H9 (cell line): ENCODE measurements around the gene SORCS2. TPM values are rescaled to one million over a fixed set of nuclear protein-coding genes. Genes with fewer than 3 reads are reported as not detected.
A peak's percentile ranks its signal among the peaks of the same experiment; 100 is the strongest.

Experiments
- DNase-seq: peaks from one replicate; pipeline ENCODE4 v3.0.0-alpha.2; 2017
- H2AFZ ChIP-seq: one replicate; pipeline ENCODE4 v1.6.1; 2013; ENCODE audit warnings: mild to moderate bottlenecking, low read length, control low read depth, moderate library complexity
- H2AK5ac ChIP-seq: 2 replicates; pipeline ENCODE4 v1.6.1; 2013; ENCODE audit warnings: low read length, control low read depth, mixed read lengths; ENCODE audit not compliant: insufficient read length
- H2BK120ac ChIP-seq: one replicate; pipeline ENCODE4 v1.6.1; 2013; ENCODE audit warnings: low read depth, mild to moderate bottlenecking, low read length, control low read depth, inconsistent platforms; ENCODE audit not compliant: poor library complexity, severe bottlenecking
- H2BK12ac ChIP-seq: 2 replicates; pipeline ENCODE4 v1.6.1; 2013; ENCODE audit warnings: low read length, control low read depth, mixed read lengths, low read depth; ENCODE audit not compliant: insufficient read length
- H2BK15ac ChIP-seq: 2 replicates; pipeline ENCODE4 v1.6.1; 2013; ENCODE audit warnings: low read depth, low read length, control low read depth
- H2BK20ac ChIP-seq: one replicate; pipeline ENCODE4 v1.6.1; 2013; ENCODE audit warnings: low read depth, mild to moderate bottlenecking, low read length, control low read depth, inconsistent platforms; ENCODE audit not compliant: poor library complexity, severe bottlenecking
- H2BK5ac ChIP-seq: 2 replicates; pipeline ENCODE4 v1.6.1; 2013; ENCODE audit warnings: low read length, control low read depth, mixed read lengths; ENCODE audit not compliant: insufficient read length
- H3K14ac ChIP-seq: 2 replicates; pipeline ENCODE4 v1.6.1; 2013; ENCODE audit warnings: low read length, control low read depth; ENCODE audit not compliant: insufficient read depth
- H3K18ac ChIP-seq: 2 replicates; pipeline ENCODE4 v1.6.1; 2013; ENCODE audit warnings: low read depth, mild to moderate bottlenecking, mixed read lengths, low read length, control low read depth; ENCODE audit not compliant: insufficient read length
- H3K23ac ChIP-seq: 2 replicates; pipeline ENCODE4 v1.6.1; 2013; ENCODE audit warnings: low read length, control low read depth, mixed read lengths, low read depth; ENCODE audit not compliant: insufficient read length
- H3K23me2 ChIP-seq: 2 replicates; pipeline ENCODE4 v1.6.1; 2013; ENCODE audit warnings: low read depth, mild to moderate bottlenecking, mixed read lengths, low read length, control low read depth; ENCODE audit not compliant: insufficient read length, poor library complexity, severe bottlenecking
- H3K27ac ChIP-seq: 2 replicates; pipeline ENCODE4 v1.5.1; 2013; ENCODE audit warnings: low read length, control low read depth, mixed read lengths, low read depth; ENCODE audit not compliant: insufficient read length
- H3K27me3 ChIP-seq: 2 replicates; pipeline ENCODE4 v1.6.1; 2013; ENCODE audit warnings: low read length, control low read depth, inconsistent platforms; ENCODE audit not compliant: insufficient read depth
- H3K4ac ChIP-seq: 2 replicates; pipeline ENCODE4 v1.6.1; 2013; ENCODE audit warnings: low read depth, mild to moderate bottlenecking, control low read depth, inconsistent platforms, low read length, moderate library complexity
- H3K4me1 ChIP-seq: 2 replicates; pipeline ENCODE4 v1.6.1; 2013; ENCODE audit warnings: low read length, control low read depth, inconsistent platforms; ENCODE audit not compliant: insufficient read depth
- H3K4me2 ChIP-seq: 2 replicates; pipeline ENCODE4 v1.6.1; 2013; ENCODE audit warnings: low read length, control low read depth, mixed read lengths; ENCODE audit not compliant: insufficient read length, insufficient read depth
- H3K56ac ChIP-seq: 2 replicates; pipeline ENCODE4 v1.6.1; 2013; ENCODE audit warnings: low read depth, mild to moderate bottlenecking, mixed read lengths, low read length, control low read depth; ENCODE audit not compliant: insufficient read length
- H3K79me1 ChIP-seq: 2 replicates; pipeline ENCODE4 v1.6.1; 2013; ENCODE audit warnings: low read depth, mild to moderate bottlenecking, moderate library complexity, low read length, control low read depth, inconsistent platforms; ENCODE audit not compliant: insufficient read depth, poor library complexity, severe bottlenecking
- H3K79me2 ChIP-seq: 2 replicates; pipeline ENCODE4 v1.6.1; 2013; ENCODE audit warnings: low read length, control low read depth, inconsistent platforms; ENCODE audit not compliant: insufficient read depth
- H3K9ac ChIP-seq: 2 replicates; pipeline ENCODE4 v1.6.1; 2013; ENCODE audit warnings: low read length, control low read depth, mixed read lengths; ENCODE audit not compliant: insufficient read length; ENCODE audit errors: extremely low read depth
- H3K9me3 ChIP-seq: one replicate; pipeline ENCODE4 v1.6.1; 2013; ENCODE audit warnings: low read depth, low read length, inconsistent platforms; ENCODE audit not compliant: control insufficient read depth
- H3T11ph ChIP-seq: one replicate; pipeline ENCODE4 v1.6.1; 2013; ENCODE audit warnings: mild to moderate bottlenecking, low read length, control low read depth, inconsistent platforms
- H4K20me1 ChIP-seq: one replicate; pipeline ENCODE4 v1.6.1; 2013; ENCODE audit not compliant: control insufficient read depth, insufficient read length, insufficient read depth
- H4K5ac ChIP-seq: 2 replicates; pipeline ENCODE4 v1.6.1; 2013; ENCODE audit warnings: low read depth, mild to moderate bottlenecking, mixed read lengths, low read length, control low read depth; ENCODE audit not compliant: insufficient read length
- H4K8ac ChIP-seq: replicated peaks from 2 replicates; pipeline ENCODE4 v1.6.1; 2013; ENCODE audit warnings: low read length, control low read depth, mixed read lengths, low read depth; ENCODE audit not compliant: insufficient read length
- H4K91ac ChIP-seq: 2 replicates; pipeline ENCODE4 v1.6.1; 2013; ENCODE audit warnings: low read depth, mild to moderate bottlenecking, moderate library complexity, mixed read lengths, low read length, control low read depth; ENCODE audit not compliant: insufficient read length
- H3K27ac Mint-ChIP-seq, 3 experiments: 2 replicates in 2 of 3; 3 replicates in 1 of 3; pipeline ENCODE4 v1.8.0; 2020 to 2021; ENCODE audit warnings: mixed read lengths in 3 of 3, mild to moderate bottlenecking in 1 of 3, moderate library complexity in 1 of 3
- H3K27me3 Mint-ChIP-seq: 2 replicates; pipeline ENCODE4 v1.8.0; 2021; ENCODE audit warnings: low read depth, mild to moderate bottlenecking, moderate library complexity, mixed read lengths
- H3K36me3 Mint-ChIP-seq, 3 experiments: 2 replicates in 2 of 3; 3 replicates in 1 of 3; pipeline ENCODE4 v1.8.0; 2020 to 2021; ENCODE audit warnings: low read depth in 3 of 3, mixed read lengths in 3 of 3; ENCODE audit not compliant: insufficient read depth in 1 of 3
- H3K4me1 Mint-ChIP-seq, 2 experiments: 2 replicates each; pipeline ENCODE4 v1.8.0; 2020; ENCODE audit warnings: mixed read lengths in 2 of 2
- H3K4me3 Mint-ChIP-seq, 2 experiments: 2 replicates in 1 of 2; 3 replicates in 1 of 2; pipeline ENCODE4 v1.8.0; 2020 to 2021; ENCODE audit warnings: mild to moderate bottlenecking in 2 of 2, mixed read lengths in 2 of 2, moderate library complexity in 1 of 2
- H3K9me3 Mint-ChIP-seq, 2 experiments: 2 replicates in 1 of 2; 3 replicates in 1 of 2; pipeline ENCODE4 v1.8.0; 2020; ENCODE audit warnings: mild to moderate bottlenecking in 2 of 2, mixed read lengths in 2 of 2, moderate library complexity in 1 of 2
- WGBS: extraction: QIAGEN DNeasy Blood & Tissue Kit; methylation state at CpG from one replicate; pipeline ENCODE4 v1.1.7; 2013; ENCODE audit warnings: missing lambda C conversion rate, low lambda C conversion rate, mixed read lengths; ENCODE audit not compliant: insufficient read length; ENCODE audit errors: extremely low coverage; 5-methylcytosine and 5-hydroxymethylcytosine counted together
- total RNA-seq: library from RNA; stranded (reverse); gene quantifications from 2 replicates; pipeline ENCODE4 v1.2.1, GENCODE V29; 2021
- TF ChIP-seq, protein P1 (sequence below): fragments of 200-600 bp; sonication (generic); conservative IDR thresholded peaks from 3 replicates; pipeline ENCODE4 v1.8.0; 2021; ENCODE audit warnings: antibody characterized with exemption, mild to moderate bottlenecking

The SORCS2 gene
- total RNA-seq, 1 experiment from 2014 or later = 0.57 TPM

DNA sequence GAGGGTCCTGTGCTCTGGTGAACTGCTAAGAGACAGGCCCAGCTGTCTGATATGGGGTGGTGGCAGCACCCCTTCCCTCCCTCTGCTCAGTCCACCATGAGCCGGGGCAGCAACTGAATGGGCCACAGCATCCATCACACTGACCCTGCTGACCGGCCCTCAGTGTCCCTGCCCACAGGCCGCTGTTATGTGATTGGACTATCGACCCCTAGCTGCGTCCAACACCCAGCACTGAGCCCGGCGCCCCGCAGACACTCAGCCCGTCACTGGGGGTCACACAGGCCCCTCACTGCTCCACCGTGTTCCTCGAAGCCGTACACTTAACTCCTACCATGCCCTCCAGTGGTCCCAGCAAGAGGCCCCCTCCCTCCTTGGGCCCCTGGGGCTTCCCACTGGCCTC lies 331.2 kb downstream of the SORCS2 start:
- H3K9ac ChIP-seq = no peak overlapping the region
- WGBS = no CpG with 5 or more reads among the region's 12 CpGs
- H4K91ac ChIP-seq = no peak overlapping the region
- no peak overlapping the region for H2AK5ac ChIP-seq
- Mint-ChIP-seq H3K36me3 (no peaks in the 10 kb centered on the region), H3K27ac (peak overlapping the region in 1 of 3 experiments; percentile 65; a peak in 1 of 7 replicates), H3K27me3 (peaks cover 12% of the 10 kb centered on the region), H3K4me1 (peaks cover 13 to 29% of the 10 kb centered on the region in 2 experiments), H3K4me3 (no peak overlapping the region), H3K9me3 (no peaks in the 10 kb centered on the region)
- H3K27me3 ChIP-seq = no peaks in the 10 kb centered on the region
- no peaks in the 10 kb centered on the region for H4K20me1 ChIP-seq
- no peak overlapping the region for H2BK20ac ChIP-seq
- H4K5ac ChIP-seq = no peak overlapping the region
- H3K23me2 ChIP-seq = no peaks in the 10 kb centered on the region
- no peak overlapping the region for H4K8ac ChIP-seq
- TF ChIP-seq, protein P1, sequence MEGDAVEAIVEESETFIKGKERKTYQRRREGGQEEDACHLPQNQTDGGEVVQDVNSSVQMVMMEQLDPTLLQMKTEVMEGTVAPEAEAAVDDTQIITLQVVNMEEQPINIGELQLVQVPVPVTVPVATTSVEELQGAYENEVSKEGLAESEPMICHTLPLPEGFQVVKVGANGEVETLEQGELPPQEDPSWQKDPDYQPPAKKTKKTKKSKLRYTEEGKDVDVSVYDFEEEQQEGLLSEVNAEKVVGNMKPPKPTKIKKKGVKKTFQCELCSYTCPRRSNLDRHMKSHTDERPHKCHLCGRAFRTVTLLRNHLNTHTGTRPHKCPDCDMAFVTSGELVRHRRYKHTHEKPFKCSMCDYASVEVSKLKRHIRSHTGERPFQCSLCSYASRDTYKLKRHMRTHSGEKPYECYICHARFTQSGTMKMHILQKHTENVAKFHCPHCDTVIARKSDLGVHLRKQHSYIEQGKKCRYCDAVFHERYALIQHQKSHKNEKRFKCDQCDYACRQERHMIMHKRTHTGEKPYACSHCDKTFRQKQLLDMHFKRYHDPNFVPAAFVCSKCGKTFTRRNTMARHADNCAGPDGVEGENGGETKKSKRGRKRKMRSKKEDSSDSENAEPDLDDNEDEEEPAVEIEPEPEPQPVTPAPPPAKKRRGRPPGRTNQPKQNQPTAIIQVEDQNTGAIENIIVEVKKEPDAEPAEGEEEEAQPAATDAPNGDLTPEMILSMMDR = no peak
- no peak overlapping the region for H3K18ac ChIP-seq
- no peak overlapping the region for H2BK15ac ChIP-seq
- no peak overlapping the region for H3K27ac ChIP-seq
- no peak overlapping the region for H3K4me2 ChIP-seq
- H3K9me3 ChIP-seq = no peaks in the 10 kb centered on the region
- H2AFZ ChIP-seq = no peak overlapping the region
- no peak overlapping the region for H3T11ph ChIP-seq
- no peak overlapping the region for H3K56ac ChIP-seq
- DNase-seq = no peak
- H3K79me2 ChIP-seq = no peaks in the 10 kb centered on the region
- H3K23ac ChIP-seq = no peak overlapping the region
- H2BK5ac ChIP-seq = no peak overlapping the region
- no peak overlapping the region for H2BK120ac ChIP-seq
- H3K79me1 ChIP-seq = no peaks in the 10 kb centered on the region
- H3K4ac ChIP-seq = no peak overlapping the region
- no peak overlapping the region for H2BK12ac ChIP-seq
- no peak overlapping the region; the same call in 1 of the 2 replicates for H3K14ac ChIP-seq
- H3K4me1 ChIP-seq = no peaks in the 10 kb centered on the region
